Coronary artery (tissue), 2 donors: ENCODE results near the gene DHX15.

ENCODE experiments used
- DNase-seq: peaks from one replicate; pipeline ENCODE4 v3.0.0-alpha.2; 2017; ENCODE audit warnings: low spot score
- H3K27ac ChIP-seq, 2 donors: fragments of 200-600 bp; sonication (generic); one replicate each; pipeline ENCODE4 v1.5.1; 2016 to 2019
- H3K4me3 ChIP-seq: fragments of 200-600 bp; sonication (generic); 2 replicates; pipeline ENCODE4 v1.5.1; 2016; ENCODE audit warnings: mild to moderate bottlenecking, moderate library complexity
- CTCF ChIP-seq: fragments of 200-600 bp; sonication (generic); IDR thresholded peaks from one replicate; pipeline ENCODE4 v1.5.1; 2019; ENCODE audit warnings: antibody characterized with exemption

Gene DHX15

GRCh38 chr4:24521544-24521943 is 62.8 kb downstream of the DHX15 start:
- DNase-seq = no peak
- no peak for TF ChIP-seq CTCF
- Histone ChIP-seq H3K27ac (no peak overlapping the region), H3K4me3 (no peak overlapping the region)

- H3K4me3 ChIP-seq = no peak overlapping the region
- DNase-seq = no peak
- no peak overlapping the region for H3K27ac ChIP-seq
- TF ChIP-seq CTCF = no peak
Measured at GRCh38 chr4:24519649-24520048, 64.7 kb downstream of the DHX15 start.

GRCh38 chr4:24517676-24518075 is 66.7 kb downstream of the DHX15 start:
- no peak for TF ChIP-seq CTCF
- no peak for DNase-seq
- Histone ChIP-seq H3K4me3 (no peak overlapping the region), H3K27ac (no peak overlapping the region)

GRCh38 chr4:24516926-24517325 is 67.4 kb downstream of the DHX15 start:
- no peak for DNase-seq
- Histone ChIP-seq H3K4me3 (no peak overlapping the region), H3K27ac (no peak overlapping the region)
- no peak for TF ChIP-seq CTCF

GRCh38 chr4:24515698-24516097 is 68.7 kb downstream of the DHX15 start:
- H3K27ac ChIP-seq = no peak overlapping the region
- no peak for DNase-seq
- no peak for TF ChIP-seq CTCF
- H3K4me3 ChIP-seq = no peak overlapping the region

GRCh38 chr4:24514808-24515207 is 69.5 kb downstream of the DHX15 start:
- no peak for DNase-seq
- Histone ChIP-seq H3K4me3 (no peak overlapping the region), H3K27ac (no peak overlapping the region)
- no peak for TF ChIP-seq CTCF

GRCh38 chr4:24513718-24514117 is 70.6 kb downstream of the DHX15 start:
- H3K4me3 ChIP-seq = no peak overlapping the region
- TF ChIP-seq CTCF = no peak
- no peak overlapping the region for H3K27ac ChIP-seq
- DNase-seq = no peak
